PC-3 (cell line): ENCODE data around the gene STARD10.

Source experiments
- EZH2 ChIP-seq: fragments of 300-600 bp; sonication (generic); IDR thresholded peaks from one replicate; pipeline ENCODE4 v1.6.1; 2017; ENCODE audit warnings: antibody characterized with exemption, mild to moderate bottlenecking, low read length; ENCODE audit not compliant: unreplicated experiment
- EZH2phosphoT487 ChIP-seq: fragments of 300-600 bp; sonication (generic); IDR thresholded peaks from 2 replicates; pipeline ENCODE4 v1.6.1; 2018; ENCODE audit warnings: mild to moderate bottlenecking, antibody characterized with exemption, low read length, borderline replicate concordance
- TF ChIP-seq, protein P1 (sequence below): fragments of 300-600 bp; sonication (generic); conservative IDR thresholded peaks from 2 replicates; pipeline ENCODE4 v1.5.1; 2017; ENCODE audit warnings: antibody characterized with exemption, low read depth, mild to moderate bottlenecking, low read length

DNA sequence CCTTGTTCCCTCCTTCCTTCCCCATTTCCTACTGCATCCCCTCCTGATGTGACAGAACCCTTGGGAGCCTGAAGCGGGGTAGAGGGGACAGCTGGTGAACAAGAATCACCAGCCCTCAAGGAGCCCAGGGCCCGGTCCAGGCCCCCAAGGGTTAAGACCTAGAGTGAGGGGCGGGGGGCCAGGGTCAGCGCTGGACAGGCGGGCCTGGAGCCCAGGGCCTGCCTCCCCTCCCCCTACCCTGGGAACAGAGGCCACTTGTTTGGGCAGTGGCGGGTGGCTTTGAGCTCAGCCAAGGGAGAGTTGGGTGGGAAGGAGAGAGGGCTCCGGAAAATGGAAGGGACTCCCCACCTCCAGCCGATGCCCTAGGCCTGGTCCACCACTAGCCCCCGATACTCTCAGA, 43.8 kb downstream of the STARD10 start:
- no peak for TF ChIP-seq EZH2phosphoT487
- TF ChIP-seq, protein P1, sequence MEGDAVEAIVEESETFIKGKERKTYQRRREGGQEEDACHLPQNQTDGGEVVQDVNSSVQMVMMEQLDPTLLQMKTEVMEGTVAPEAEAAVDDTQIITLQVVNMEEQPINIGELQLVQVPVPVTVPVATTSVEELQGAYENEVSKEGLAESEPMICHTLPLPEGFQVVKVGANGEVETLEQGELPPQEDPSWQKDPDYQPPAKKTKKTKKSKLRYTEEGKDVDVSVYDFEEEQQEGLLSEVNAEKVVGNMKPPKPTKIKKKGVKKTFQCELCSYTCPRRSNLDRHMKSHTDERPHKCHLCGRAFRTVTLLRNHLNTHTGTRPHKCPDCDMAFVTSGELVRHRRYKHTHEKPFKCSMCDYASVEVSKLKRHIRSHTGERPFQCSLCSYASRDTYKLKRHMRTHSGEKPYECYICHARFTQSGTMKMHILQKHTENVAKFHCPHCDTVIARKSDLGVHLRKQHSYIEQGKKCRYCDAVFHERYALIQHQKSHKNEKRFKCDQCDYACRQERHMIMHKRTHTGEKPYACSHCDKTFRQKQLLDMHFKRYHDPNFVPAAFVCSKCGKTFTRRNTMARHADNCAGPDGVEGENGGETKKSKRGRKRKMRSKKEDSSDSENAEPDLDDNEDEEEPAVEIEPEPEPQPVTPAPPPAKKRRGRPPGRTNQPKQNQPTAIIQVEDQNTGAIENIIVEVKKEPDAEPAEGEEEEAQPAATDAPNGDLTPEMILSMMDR, result no peak
- no peak for TF ChIP-seq EZH2
